Measurements from ENCODE around the gene MYRF. TPM values are rescaled to one million over a fixed set of nuclear protein-coding genes. Genes with fewer than 3 reads are reported as not detected.

MYRF gene
- total RNA-seq, 2 experiments from 2014 or later, result 0.68 to 0.70 TPM

DNA sequence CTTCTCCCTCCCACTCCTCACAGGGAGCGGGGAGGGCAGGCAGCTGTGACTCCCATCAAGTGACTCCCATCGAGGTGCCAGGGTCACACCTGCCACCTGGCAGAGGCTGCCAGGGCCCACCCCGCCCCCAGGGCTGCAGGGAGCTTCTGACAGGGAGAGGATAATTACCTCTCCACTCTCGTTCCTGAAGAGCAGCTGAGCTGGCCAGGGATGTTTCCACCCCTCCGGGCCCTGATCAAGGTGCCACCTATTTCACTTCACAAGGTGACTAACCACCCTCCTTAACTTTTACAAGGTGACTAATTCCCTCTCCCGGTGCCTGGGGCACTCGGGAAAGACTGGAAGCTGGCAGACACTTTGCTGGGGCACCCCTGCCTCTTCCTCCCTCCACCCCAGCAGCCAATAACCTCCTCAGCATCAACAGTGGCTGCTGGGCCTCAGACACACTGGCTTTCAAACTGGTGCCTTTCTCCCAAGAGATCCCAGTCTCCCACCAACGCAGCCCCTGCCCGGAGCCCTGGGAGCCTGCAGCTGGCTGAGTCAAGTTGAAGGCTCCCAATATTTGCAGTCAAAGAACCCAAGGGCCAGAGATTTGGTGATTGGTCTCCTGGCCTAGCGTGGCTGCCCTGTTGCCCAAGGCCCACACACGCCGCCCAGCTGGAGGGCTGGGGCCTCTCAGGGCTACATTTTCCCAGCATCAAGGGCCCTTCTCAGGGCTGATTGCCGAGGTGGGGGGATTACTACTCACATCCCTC lies 22.0 kb upstream of the MYRF start:
- no peaks in the 10 kb centered on the region for H3K9me3 Mint-ChIP-seq
- H3K4me1 Mint-ChIP-seq, result peaks cover 2% of the 10 kb centered on the region
- H3K27ac Mint-ChIP-seq, result no peak overlapping the region
- no peak overlapping the region for H3K4me3 Mint-ChIP-seq
- no peaks in the 10 kb centered on the region for H3K27me3 Mint-ChIP-seq
- DNase-seq, result no peak
- H3K36me3 Mint-ChIP-seq, result no peaks in the 10 kb centered on the region

DNA sequence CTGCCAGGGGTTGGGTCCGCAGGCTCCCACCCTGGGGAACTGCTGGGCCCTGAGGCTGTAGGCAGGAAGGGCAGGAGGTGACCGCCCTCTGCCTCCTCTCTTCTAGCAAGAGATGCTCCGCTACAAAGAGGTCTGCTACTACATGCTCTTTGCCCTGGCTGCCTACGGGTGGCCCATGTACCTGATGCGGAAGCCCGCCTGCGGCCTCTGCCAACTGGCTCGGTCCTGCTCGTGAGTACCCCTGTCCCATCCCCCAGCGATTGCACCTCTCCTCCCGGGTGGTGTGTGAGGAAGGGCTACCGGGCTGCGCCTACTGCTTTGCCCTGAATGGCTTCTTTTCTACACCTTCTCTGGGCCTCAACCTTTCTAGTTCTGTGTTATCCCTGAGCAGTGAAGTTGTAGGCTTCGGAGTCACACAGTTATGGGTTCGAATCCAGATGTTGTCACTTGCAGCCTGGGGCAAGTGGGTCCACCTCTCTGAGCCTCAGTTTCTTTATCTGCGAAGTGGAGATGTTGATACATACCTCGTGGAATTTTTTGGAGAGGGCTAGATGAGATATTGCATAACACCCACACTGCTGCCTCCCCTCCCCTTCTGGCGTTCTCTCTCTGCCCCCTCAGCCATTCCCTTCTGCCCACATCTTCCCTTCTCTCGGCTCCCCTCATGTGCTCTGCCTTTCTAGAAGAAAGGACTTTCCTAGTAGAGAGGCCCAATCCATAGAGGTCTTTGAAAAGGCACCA lies 21.1 kb upstream of the MYRF start:
- Mint-ChIP-seq H3K27ac (no peak overlapping the region), H3K4me1 (peaks cover 2% of the 10 kb centered on the region), H3K36me3 (no peaks in the 10 kb centered on the region), H3K9me3 (no peaks in the 10 kb centered on the region), H3K27me3 (no peaks in the 10 kb centered on the region), H3K4me3 (no peak overlapping the region)
- DNase-seq, result no peak

DNA sequence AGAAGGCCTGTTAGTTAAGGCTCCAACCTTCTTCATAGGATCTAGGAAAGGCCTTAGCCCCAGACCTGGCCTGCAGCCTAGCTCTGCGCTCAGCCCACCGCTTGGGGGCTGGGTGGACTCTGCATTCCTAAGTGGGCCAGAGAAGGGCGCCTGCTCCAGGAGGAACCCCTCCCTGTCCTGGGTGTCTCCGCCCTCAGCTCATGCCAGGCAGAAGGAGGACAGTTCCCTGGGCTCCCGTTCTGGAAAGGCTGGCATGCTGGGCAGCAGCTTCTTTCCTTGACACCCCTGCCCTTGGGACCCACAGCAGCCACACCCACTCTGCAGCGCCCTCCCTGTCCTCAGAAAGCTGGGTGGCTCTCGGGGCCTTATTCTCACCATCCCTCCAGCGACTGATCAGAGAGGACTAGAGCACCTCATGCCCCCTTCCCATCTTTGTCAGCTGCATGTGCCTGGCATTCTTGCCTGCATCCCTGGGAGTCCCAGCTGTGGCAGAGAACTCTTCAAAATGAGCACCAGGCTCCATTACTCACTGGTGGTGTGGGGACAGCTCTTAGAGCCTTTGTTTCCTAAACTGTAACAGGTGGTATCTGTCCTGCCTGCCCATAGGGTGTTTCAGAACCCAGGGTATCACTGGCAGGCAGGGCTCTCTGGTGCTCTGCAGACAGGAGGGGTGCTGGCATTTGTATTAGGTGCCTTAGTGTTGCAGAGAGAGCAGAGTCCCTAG lies 20.3 kb upstream of the MYRF start:
- H3K4me1 Mint-ChIP-seq, result peaks cover 2% of the 10 kb centered on the region
- no peak overlapping the region for H3K4me3 Mint-ChIP-seq
- no peaks in the 10 kb centered on the region for H3K27me3 Mint-ChIP-seq
- H3K27ac Mint-ChIP-seq, result no peak overlapping the region
- no peaks in the 10 kb centered on the region for H3K9me3 Mint-ChIP-seq
- no peak for DNase-seq
- H3K36me3 Mint-ChIP-seq, result no peaks in the 10 kb centered on the region

DNA sequence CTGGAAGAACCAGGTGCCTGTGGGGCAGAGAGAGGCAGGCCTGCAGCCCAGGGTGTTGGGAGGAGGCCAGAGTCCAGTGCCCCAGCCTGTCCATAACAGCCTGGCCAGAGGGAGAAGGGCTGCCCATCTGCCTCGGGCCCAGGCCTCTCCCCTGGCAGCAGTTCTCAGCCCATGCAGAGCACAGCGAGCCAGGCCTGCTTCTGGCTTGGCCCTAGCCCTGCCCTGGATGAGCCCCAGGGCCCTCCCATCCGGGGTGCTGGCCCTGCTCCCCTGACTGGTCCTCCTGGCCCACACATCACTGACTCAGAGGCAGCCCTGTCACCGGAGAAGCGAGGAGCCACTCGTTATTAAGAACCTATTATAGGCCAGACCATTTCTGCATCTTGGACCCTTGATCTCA lies 19.7 kb upstream of the MYRF start:
- DNase-seq, result no peak
- H3K4me1 Mint-ChIP-seq, result peaks cover 2% of the 10 kb centered on the region

DNA sequence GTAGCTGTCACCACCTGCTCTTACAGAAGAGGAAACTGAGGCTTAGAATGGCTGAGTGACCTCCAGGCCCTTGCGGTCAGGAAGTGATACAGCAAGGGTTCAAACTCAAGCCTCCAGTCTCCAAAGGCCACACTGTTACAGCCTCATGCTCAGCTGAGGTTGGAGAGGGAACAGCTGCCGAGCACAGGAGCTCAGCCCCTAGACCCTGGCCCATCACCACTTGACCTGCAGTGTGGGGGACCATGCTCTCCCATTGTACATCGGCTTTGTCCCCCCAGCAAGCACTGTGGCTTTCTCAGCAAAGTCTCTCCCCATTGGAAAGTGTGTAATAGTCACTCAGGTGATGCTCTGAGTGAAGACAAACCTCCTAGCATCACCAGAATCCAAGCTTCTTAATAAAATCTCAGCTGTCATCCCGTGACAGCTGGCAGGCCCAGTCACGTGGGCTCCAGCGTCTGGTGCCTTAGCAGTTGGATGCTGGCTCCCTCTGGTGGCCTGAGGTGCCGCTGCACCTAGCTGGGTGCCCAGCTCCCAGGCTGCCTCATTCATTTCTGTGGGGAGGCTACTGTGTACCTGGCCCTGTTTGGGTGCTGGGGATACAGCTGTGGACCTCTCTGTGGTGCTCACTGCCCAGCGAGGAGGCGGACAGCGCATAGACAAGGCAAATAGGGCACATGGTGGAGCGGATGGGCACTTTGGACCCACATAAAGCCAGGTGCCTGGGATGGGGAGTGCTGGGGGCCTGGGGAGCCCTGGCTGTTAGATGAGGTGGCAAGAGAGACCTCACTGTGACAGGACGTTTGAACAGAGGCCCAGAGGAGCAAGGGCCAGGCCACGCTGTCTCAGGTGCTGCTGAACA lies 19.1 kb upstream of the MYRF start:
- no peaks in the 10 kb centered on the region for H3K9me3 Mint-ChIP-seq
- DNase-seq, result peak; percentile 77
- no peaks in the 10 kb centered on the region for H3K27me3 Mint-ChIP-seq
- H3K4me3 Mint-ChIP-seq, result no peak overlapping the region
- peaks cover 2% of the 10 kb centered on the region for H3K4me1 Mint-ChIP-seq
- H3K36me3 Mint-ChIP-seq, result no peaks in the 10 kb centered on the region
- H3K27ac Mint-ChIP-seq, result no peak overlapping the region

More for the DNA sequence above, 19.7 kb upstream of the MYRF start:
- no peaks in the 10 kb centered on the region for H3K9me3 Mint-ChIP-seq
- H3K4me3 Mint-ChIP-seq, result no peak overlapping the region
- H3K36me3 Mint-ChIP-seq, result no peaks in the 10 kb centered on the region
- H3K27me3 Mint-ChIP-seq, result no peaks in the 10 kb centered on the region
- no peak overlapping the region for H3K27ac Mint-ChIP-seq

DNA sequence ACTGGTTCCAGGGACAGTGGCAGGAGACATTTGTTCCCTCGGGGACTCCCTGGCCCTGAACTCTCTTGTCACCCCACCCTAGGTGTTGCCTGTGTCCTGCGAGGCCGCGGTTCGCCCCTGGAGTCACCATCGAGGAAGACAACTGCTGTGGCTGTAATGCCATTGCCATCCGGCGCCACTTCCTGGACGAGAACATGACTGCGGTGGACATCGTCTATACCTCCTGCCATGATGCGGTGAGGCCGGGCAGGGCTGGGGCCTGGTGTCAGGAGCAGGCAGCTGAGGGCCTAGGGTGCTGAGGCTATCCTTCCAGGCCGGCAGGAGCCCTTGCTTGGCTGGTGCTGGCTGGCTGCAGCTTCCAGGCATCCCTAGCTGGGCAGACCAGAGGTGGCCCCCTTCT lies 17.7 kb upstream of the MYRF start:
- Mint-ChIP-seq H3K27me3 (no peaks in the 10 kb centered on the region), H3K9me3 (no peaks in the 10 kb centered on the region), H3K4me3 (no peak overlapping the region), H3K27ac (no peak overlapping the region), H3K4me1 (peaks cover 2% of the 10 kb centered on the region), H3K36me3 (no peaks in the 10 kb centered on the region)
- no peak for DNase-seq

DNA sequence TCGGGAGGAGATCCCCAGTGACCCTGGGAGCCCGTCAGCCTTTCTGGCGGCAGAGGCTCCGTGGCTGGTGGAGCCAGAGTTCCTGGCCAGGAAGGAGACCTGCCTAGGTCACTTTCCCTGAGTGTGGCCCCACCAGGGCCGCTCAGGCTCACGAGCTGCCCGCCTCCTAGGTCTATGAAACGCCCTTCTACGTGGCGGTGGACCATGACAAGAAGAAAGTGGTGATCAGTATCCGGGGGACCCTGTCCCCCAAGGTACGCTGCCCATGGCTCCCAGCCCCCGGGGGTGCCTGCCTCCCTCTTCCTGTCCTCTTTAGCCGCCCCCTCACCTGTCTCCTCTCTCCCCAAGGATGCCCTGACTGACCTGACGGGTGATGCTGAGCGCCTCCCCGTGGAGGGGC lies 17.0 kb upstream of the MYRF start:
- Mint-ChIP-seq H3K27ac (no peak overlapping the region), H3K27me3 (no peaks in the 10 kb centered on the region), H3K4me1 (peaks cover 2% of the 10 kb centered on the region), H3K36me3 (no peaks in the 10 kb centered on the region), H3K9me3 (no peaks in the 10 kb centered on the region), H3K4me3 (no peak overlapping the region)
- no peak for DNase-seq

DNA sequence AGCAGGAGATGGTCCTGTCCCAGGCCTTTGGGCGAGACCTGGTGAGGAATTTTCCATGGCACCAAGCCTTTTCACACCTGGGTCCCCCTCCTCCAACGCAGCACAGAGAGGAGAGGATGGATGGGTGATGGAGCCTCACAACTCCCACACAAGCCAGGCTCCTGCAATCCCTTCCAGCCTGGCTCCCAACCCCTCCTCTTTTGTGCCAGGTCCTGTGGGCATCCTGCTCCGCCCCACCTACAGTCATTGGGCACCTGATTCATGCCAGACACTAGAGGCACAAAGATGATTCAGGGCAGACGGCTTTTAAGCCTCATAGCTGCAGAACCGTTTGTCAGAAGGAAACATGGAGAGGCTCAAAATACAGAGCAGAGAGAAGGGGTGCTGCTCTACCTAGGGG lies 16.1 kb upstream of the MYRF start:
- H3K4me1 Mint-ChIP-seq, result peaks cover 2% of the 10 kb centered on the region
- H3K27ac Mint-ChIP-seq, result no peak overlapping the region
- no peak for DNase-seq
- H3K27me3 Mint-ChIP-seq, result no peaks in the 10 kb centered on the region
- no peaks in the 10 kb centered on the region for H3K36me3 Mint-ChIP-seq
- H3K4me3 Mint-ChIP-seq, result no peak overlapping the region
- no peaks in the 10 kb centered on the region for H3K9me3 Mint-ChIP-seq

DNA sequence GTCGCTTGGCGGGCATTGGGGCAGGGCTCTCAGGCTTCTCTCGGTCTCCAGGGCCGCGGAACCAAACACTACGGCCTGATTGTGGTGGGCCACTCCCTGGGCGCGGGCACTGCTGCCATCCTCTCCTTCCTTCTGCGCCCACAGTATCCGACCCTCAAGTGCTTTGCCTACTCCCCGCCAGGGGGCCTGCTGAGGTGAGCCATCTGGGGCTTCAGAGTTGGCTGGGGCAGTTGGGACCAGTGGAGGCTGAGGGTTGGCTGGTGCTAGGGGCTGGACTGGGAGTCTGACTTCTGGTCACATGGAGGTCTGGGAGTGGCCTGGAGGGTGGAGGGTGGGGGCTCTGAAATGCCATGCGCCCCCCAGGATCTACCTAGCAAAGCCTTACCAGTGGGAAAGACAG lies 15.3 kb upstream of the MYRF start:
- H3K27ac Mint-ChIP-seq, result no peak overlapping the region
- H3K4me3 Mint-ChIP-seq, result no peak overlapping the region
- no peaks in the 10 kb centered on the region for H3K36me3 Mint-ChIP-seq
- no peak for DNase-seq
- no peaks in the 10 kb centered on the region for H3K27me3 Mint-ChIP-seq
- peaks cover 2% of the 10 kb centered on the region for H3K4me1 Mint-ChIP-seq
- no peaks in the 10 kb centered on the region for H3K9me3 Mint-ChIP-seq

DNA sequence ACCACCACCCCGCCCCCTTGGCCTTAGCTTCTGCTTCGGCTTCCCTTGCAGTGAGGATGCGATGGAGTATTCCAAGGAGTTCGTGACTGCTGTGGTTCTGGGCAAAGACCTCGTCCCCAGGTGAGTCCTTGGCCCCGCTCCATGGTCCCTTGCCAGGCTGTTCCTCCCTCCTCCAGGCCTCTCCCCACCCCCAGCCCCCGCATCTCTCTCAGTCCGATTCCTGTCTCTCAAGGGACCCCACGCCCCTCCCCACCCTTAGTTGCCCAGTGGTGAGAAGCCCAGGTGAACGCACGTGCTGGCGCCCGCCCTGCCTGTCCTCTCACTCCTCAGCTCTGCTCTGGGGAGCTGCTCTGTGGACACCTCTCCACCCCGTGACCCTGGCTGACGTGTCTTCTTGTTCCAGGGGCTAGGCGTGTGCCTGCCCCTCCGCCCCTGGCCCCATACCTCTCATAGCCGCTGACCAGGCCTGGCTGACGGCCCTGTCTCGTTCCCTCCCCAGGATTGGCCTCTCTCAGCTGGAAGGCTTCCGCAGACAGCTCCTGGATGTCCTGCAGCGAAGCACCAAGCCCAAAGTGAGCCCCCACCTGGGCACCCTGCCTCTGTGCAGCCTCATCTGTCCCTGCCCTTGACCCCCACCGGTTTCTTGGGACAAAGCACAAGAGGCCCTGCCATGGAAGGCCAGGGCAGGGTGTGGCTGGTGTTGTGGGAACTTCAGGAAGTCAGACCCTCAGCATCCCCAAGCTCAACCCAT lies 14.6 kb upstream of the MYRF start:
- no peak for DNase-seq
- no peak overlapping the region for H3K4me3 Mint-ChIP-seq
- peaks cover 2% of the 10 kb centered on the region for H3K4me1 Mint-ChIP-seq
- H3K27ac Mint-ChIP-seq, result no peak overlapping the region
- H3K36me3 Mint-ChIP-seq, result no peaks in the 10 kb centered on the region
- H3K27me3 Mint-ChIP-seq, result no peaks in the 10 kb centered on the region
- no peaks in the 10 kb centered on the region for H3K9me3 Mint-ChIP-seq

DNA sequence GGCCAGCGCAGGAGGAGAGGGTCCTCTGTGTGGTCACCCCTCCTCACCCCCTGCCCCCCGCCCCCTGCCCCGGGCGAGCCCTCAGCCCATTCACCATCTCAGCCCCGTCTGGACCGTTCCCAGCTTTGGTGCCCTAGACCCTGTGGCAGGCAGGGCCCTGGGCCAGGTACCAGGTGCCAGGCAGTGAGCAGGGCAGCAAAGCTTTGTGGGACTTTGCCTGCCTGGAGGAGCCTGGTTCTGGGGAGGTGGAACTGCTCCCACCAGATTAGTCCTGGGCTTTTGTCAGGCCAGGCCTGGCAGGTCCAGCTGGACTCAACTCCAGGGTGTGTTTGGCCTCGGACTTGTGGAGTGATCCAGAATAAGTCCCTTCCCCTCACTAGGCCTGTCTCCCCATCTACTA lies 13.7 kb upstream of the MYRF start:
- no peaks in the 10 kb centered on the region for H3K4me1 Mint-ChIP-seq
- no peak overlapping the region for H3K27ac Mint-ChIP-seq
- no peaks in the 10 kb centered on the region for H3K36me3 Mint-ChIP-seq
- H3K4me3 Mint-ChIP-seq, result no peak overlapping the region
- H3K27me3 Mint-ChIP-seq, result no peaks in the 10 kb centered on the region
- H3K9me3 Mint-ChIP-seq, result no peaks in the 10 kb centered on the region
- DNase-seq, result no peak

DNA sequence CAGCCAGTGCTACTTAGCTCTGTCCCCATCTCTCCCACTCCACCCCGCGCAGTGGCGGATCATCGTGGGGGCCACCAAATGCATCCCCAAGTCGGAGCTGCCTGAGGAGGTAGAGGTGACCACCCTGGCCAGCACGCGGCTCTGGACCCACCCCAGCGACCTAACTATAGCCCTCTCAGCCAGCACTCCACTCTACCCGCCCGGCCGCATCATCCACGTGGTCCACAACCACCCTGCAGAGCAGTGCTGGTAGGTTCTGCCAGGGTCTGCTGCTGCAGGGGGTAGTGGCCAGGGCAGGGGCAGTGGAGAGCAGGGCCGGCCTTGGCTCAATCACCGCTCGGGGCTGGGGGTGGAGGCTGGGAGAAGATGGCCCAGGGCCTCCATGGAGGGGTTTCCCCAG lies 13.0 kb upstream of the MYRF start:
- no peak overlapping the region for H3K4me3 Mint-ChIP-seq
- no peaks in the 10 kb centered on the region for H3K9me3 Mint-ChIP-seq
- no peak for DNase-seq
- no peaks in the 10 kb centered on the region for H3K27me3 Mint-ChIP-seq
- no peaks in the 10 kb centered on the region for H3K4me1 Mint-ChIP-seq
- H3K27ac Mint-ChIP-seq, result no peak overlapping the region
- no peaks in the 10 kb centered on the region for H3K36me3 Mint-ChIP-seq

DNA sequence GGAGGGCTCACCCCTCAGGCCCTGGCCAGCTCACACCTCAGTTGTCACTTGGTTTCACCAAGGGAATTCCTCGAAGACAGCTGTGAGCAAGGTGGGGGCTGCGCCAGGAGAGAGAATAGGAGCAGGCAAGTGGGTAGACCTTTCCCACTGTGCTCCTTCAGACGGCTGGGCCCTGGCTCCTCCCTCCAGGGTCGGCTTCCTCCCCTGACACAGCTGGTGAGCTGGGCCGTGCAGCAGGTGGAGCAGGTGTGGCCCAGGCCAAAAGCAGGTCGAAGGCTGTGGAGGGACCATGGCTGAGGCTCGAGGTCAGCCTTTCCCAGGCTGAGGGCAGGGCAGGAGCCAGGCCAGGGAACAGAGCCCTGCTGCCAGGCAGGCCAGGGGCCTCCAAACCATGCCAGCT lies 12.5 kb upstream of the MYRF start:
- Mint-ChIP-seq H3K36me3 (no peaks in the 10 kb centered on the region), H3K4me1 (no peaks in the 10 kb centered on the region), H3K27me3 (no peaks in the 10 kb centered on the region), H3K27ac (no peak overlapping the region), H3K9me3 (no peaks in the 10 kb centered on the region), H3K4me3 (no peak overlapping the region)
- no peak for DNase-seq

DNA sequence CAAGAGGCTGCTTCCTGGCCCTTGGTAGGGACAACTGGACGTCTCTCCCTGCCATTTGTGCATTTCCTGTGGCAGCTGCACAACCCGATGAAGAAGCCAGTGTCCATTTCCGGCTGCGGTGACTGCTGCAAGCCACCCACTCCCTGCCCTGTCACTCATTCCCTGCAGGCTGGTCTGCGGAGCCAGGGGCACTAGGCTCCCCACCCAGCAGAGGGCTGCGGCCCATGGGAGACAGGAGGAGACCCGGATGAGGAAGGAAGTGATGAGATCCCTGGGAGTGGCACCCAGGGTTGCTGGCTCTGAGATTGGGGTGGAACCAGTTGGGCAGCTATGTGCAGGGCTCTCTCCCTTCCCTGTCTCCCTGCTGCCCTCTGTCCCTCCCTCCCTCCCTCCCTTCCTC lies 10.0 kb upstream of the MYRF start:
- Mint-ChIP-seq H3K27me3 (no peaks in the 10 kb centered on the region), H3K4me3 (no peak overlapping the region), H3K9me3 (no peaks in the 10 kb centered on the region), H3K36me3 (no peaks in the 10 kb centered on the region), H3K4me1 (no peaks in the 10 kb centered on the region), H3K27ac (no peak overlapping the region)
- no peak for DNase-seq
